ENCODE results near the gene EFHC2. TPM values are rescaled to one million over a fixed set of nuclear protein-coding genes. Genes with fewer than 3 reads are reported as not detected.

EFHC2 gene
- total and polyA plus RNA-seq, 4 donors, result 0.10 to 0.84 (median 0.81) TPM; not detected in 1

GRCh38 chrX:44308869-44309268 is 34.6 kb downstream of the EFHC2 start:
- DNase-seq, result no peak
- ATAC-seq (ENCODE audit: low FRiP score), result no peak
- no peaks in the 10 kb centered on the region for H3K27me3 ChIP-seq (ENCODE audit: control insufficient read depth in 1 of 2, insufficient read depth in 2 of 2, low read length in 1 of 2)
- H3K9me3 ChIP-seq (ENCODE audit: control insufficient read depth, low read length), result no peaks in the 10 kb centered on the region
- intact Hi-C loops (cut with DNase I), result no loop called here
- H3K36me3 ChIP-seq (ENCODE audit: control insufficient read depth in 1 of 2, insufficient read depth in 2 of 2, low read length in 1 of 2), result no peaks in the 10 kb centered on the region
- no peak overlapping the region for H3K4me3 ChIP-seq (ENCODE audit: low read length in 2 of 2)
- H3K27ac ChIP-seq (ENCODE audit: low read depth in 1 of 2, low read length in 2 of 2), result no peak overlapping the region
- WGBS, 2 donors, result 80 to 87% methylated on average over 2 of the region's 2 CpGs
- no peaks in the 10 kb centered on the region for H3K4me1 ChIP-seq (ENCODE audit: control insufficient read depth in 1 of 2, insufficient read depth in 2 of 2, low read length in 2 of 2)

DNA sequence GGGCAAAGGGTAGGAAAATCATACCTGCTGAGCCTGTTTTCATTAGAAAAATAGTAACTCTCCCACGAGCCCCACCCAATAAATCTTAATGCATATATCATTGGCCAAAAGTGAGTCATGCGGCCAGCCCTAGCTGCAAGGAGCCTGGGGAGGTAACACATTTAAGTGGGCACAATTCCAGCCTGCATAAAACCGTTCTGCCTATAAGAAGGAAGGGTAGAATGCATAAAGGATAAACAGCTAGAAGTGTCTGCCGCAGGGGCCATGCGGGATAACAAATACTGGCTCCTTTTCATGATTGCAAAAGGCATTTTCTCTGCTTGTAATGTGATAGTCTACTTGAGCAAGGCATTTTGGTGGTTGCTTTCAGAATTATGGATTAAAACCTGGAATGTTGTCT is 37.1 kb downstream of the EFHC2 start:
- H3K4me3 ChIP-seq (ENCODE audit: low read length in 2 of 2), result no peak overlapping the region
- no peak overlapping the region for H3K27ac ChIP-seq (ENCODE audit: low read depth in 1 of 2, low read length in 2 of 2)
- intact Hi-C loops (cut with DNase I), result no loop called here
- H3K27me3 ChIP-seq (ENCODE audit: control insufficient read depth in 1 of 2, insufficient read depth in 2 of 2, low read length in 1 of 2), result no peaks in the 10 kb centered on the region
- DNase-seq (no peak), ATAC-seq (ENCODE audit: low FRiP score) (no peak)
- no peaks in the 10 kb centered on the region for H3K36me3 ChIP-seq (ENCODE audit: control insufficient read depth in 1 of 2, insufficient read depth in 2 of 2, low read length in 1 of 2)
- H3K9me3 ChIP-seq (ENCODE audit: control insufficient read depth, low read length), result no peaks in the 10 kb centered on the region
- 69 to 78% methylated on average over 5 of the region's 5 CpGs for WGBS, 2 donors
- no peaks in the 10 kb centered on the region for H3K4me1 ChIP-seq (ENCODE audit: control insufficient read depth in 1 of 2, insufficient read depth in 2 of 2, low read length in 2 of 2)

GRCh38 chrX:44305921-44306320 is 37.6 kb downstream of the EFHC2 start:
- whole genome bisulfite sequencing, 2 donors, result 83 to 90% methylated on average over 4 of the region's 4 CpGs
- no peak for DNase-seq
- ATAC-seq (ENCODE audit: low FRiP score), result no peak

GRCh38 chrX:44303119-44303518 is 40.4 kb downstream of the EFHC2 start:
- DNase-seq, result no peak
- Histone ChIP-seq H3K27me3 (ENCODE audit: control insufficient read depth in 1 of 2, insufficient read depth in 2 of 2, low read length in 1 of 2) (no peaks in the 10 kb centered on the region), H3K27ac (ENCODE audit: low read depth in 1 of 2, low read length in 2 of 2) (no peak overlapping the region), H3K4me3 (ENCODE audit: low read length in 2 of 2) (no peak overlapping the region), H3K36me3 (ENCODE audit: control insufficient read depth in 1 of 2, insufficient read depth in 2 of 2, low read length in 1 of 2) (no peaks in the 10 kb centered on the region), H3K9me3 (ENCODE audit: control insufficient read depth, low read length) (no peaks in the 10 kb centered on the region), H3K4me1 (ENCODE audit: control insufficient read depth in 1 of 2, insufficient read depth in 2 of 2, low read length in 2 of 2) (no peaks in the 10 kb centered on the region)
- no peak for ATAC-seq (ENCODE audit: low FRiP score)
- intact Hi-C loops (cut with DNase I), result no loop called here
- 88 to 89% methylated on average over 2 of the region's 2 CpGs for WGBS, 2 donors

More at GRCh38 chrX:44305921-44306320, 37.6 kb downstream of the EFHC2 start:
- intact Hi-C loops (cut with DNase I), result no loop called here
- H3K27me3 ChIP-seq (ENCODE audit: control insufficient read depth in 1 of 2, insufficient read depth in 2 of 2, low read length in 1 of 2), result no peaks in the 10 kb centered on the region
- no peak overlapping the region for H3K27ac ChIP-seq (ENCODE audit: low read depth in 1 of 2, low read length in 2 of 2)
- no peaks in the 10 kb centered on the region for H3K36me3 ChIP-seq (ENCODE audit: control insufficient read depth in 1 of 2, insufficient read depth in 2 of 2, low read length in 1 of 2)
- H3K9me3 ChIP-seq (ENCODE audit: control insufficient read depth, low read length), result no peaks in the 10 kb centered on the region
- H3K4me1 ChIP-seq (ENCODE audit: control insufficient read depth in 1 of 2, insufficient read depth in 2 of 2, low read length in 2 of 2), result no peaks in the 10 kb centered on the region
- no peak overlapping the region for H3K4me3 ChIP-seq (ENCODE audit: low read length in 2 of 2)

DNA sequence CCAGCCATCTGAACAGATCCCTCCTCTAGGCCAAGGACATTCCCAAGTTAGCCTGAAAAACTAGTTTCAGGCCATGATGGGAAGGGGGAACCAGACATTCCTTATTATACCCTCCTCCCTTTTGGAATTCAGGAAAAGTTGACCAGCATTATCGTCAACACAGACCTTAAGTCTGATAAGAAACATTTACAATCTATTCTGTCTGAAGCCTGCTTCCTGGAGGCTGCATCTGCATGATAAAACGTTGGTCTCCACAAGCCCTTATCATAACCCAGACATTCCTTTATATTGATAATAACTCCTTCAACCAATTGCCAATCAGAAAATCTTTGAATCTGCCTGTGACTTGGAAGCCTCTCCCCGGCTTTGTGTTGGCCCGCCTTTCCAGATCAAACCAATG is 44.3 kb downstream of the EFHC2 start:
- Histone ChIP-seq H3K36me3 (ENCODE audit: control insufficient read depth in 1 of 2, insufficient read depth in 2 of 2, low read length in 1 of 2) (no peaks in the 10 kb centered on the region), H3K9me3 (ENCODE audit: control insufficient read depth, low read length) (no peaks in the 10 kb centered on the region), H3K27me3 (ENCODE audit: control insufficient read depth in 1 of 2, insufficient read depth in 2 of 2, low read length in 1 of 2) (no peaks in the 10 kb centered on the region), H3K4me1 (ENCODE audit: control insufficient read depth in 1 of 2, insufficient read depth in 2 of 2, low read length in 2 of 2) (no peaks in the 10 kb centered on the region), H3K27ac (ENCODE audit: low read depth in 1 of 2, low read length in 2 of 2) (no peak overlapping the region), H3K4me3 (ENCODE audit: low read length in 2 of 2) (no peak overlapping the region)
- ATAC-seq (ENCODE audit: low FRiP score) (no peak), DNase-seq (no peak)
- intact Hi-C loops (cut with DNase I), result no loop called here
- WGBS, 2 donors, result 58 to 67% methylated on average over 4 of the region's 4 CpGs

DNA sequence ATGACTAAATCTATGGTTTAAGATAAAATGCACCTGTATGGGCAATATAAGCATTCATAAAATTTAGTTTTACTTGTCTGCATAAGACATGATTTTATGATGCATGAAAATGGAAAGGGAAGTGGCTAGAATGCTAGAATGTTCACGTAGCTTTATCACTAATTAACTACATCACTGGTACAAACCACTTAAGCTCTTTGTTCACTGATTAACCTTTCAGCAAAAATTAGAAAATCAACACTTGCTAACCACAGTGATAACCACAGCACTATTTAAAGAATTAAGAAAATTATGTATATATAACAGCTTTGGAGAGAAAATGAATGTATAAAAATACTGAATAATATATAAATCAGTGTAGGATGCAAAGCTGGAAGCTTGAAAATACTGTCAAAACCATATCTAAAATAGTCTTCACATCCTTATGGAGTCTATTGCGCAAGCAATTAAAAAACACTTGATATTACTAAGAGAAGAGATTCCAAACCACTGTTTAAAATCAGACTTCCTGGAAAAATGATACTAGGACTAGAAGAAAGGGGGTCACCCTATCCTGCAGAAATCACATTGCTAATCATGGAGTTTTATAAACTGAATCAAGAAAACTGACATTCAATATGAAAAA is 51.9 kb downstream of the EFHC2 start:
- no peaks in the 10 kb centered on the region for H3K36me3 ChIP-seq (ENCODE audit: control insufficient read depth in 1 of 2, insufficient read depth in 2 of 2, low read length in 1 of 2)
- no peaks in the 10 kb centered on the region for H3K9me3 ChIP-seq (ENCODE audit: control insufficient read depth, low read length)
- H3K4me1 ChIP-seq (ENCODE audit: control insufficient read depth in 1 of 2, insufficient read depth in 2 of 2, low read length in 2 of 2), result no peaks in the 10 kb centered on the region
- 83 to 93% methylated on average over 2 of the region's 2 CpGs for WGBS, 2 donors
- H3K27me3 ChIP-seq (ENCODE audit: control insufficient read depth in 1 of 2, insufficient read depth in 2 of 2, low read length in 1 of 2), result no peaks in the 10 kb centered on the region
- DNase-seq, result no peak
- no peak overlapping the region for H3K4me3 ChIP-seq (ENCODE audit: low read length in 2 of 2)
- no peak for ATAC-seq (ENCODE audit: low FRiP score)
- H3K27ac ChIP-seq (ENCODE audit: low read depth in 1 of 2, low read length in 2 of 2), result no peak overlapping the region
- intact Hi-C loops (cut with DNase I), result no loop called here

DNA sequence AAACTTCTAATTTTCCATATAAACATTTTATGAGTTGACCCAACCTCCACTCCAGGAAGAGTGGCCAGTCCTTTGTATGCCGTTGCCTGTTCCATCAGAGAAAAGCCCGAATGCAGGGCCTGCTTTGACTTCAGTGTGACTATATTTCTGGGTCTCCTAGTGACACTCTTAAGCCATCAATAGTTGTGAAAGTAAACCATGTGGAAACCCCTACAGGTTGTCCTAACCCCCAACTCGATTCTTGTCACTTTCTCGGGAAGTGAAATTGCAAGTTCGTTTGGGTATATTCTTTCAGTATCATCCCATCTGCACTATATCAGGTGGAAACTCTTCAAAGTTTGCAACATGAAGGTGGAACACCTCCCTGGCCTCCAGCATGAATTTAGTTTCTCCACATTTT is 52.8 kb downstream of the EFHC2 start:
- ATAC-seq (ENCODE audit: low FRiP score), result no peak
- WGBS, 2 donors, result 83 to 93% methylated on average over 5 of the region's 5 CpGs
- intact Hi-C loops (cut with DNase I), result no loop called here
- H3K4me3 ChIP-seq (ENCODE audit: low read length in 2 of 2), result no peak overlapping the region
- no peaks in the 10 kb centered on the region for H3K9me3 ChIP-seq (ENCODE audit: control insufficient read depth, low read length)
- DNase-seq, result no peak
- no peak overlapping the region for H3K27ac ChIP-seq (ENCODE audit: low read depth in 1 of 2, low read length in 2 of 2)
- no peaks in the 10 kb centered on the region for H3K27me3 ChIP-seq (ENCODE audit: control insufficient read depth in 1 of 2, insufficient read depth in 2 of 2, low read length in 1 of 2)
- no peaks in the 10 kb centered on the region for H3K4me1 ChIP-seq (ENCODE audit: control insufficient read depth in 1 of 2, insufficient read depth in 2 of 2, low read length in 2 of 2)
- no peaks in the 10 kb centered on the region for H3K36me3 ChIP-seq (ENCODE audit: control insufficient read depth in 1 of 2, insufficient read depth in 2 of 2, low read length in 1 of 2)

DNA sequence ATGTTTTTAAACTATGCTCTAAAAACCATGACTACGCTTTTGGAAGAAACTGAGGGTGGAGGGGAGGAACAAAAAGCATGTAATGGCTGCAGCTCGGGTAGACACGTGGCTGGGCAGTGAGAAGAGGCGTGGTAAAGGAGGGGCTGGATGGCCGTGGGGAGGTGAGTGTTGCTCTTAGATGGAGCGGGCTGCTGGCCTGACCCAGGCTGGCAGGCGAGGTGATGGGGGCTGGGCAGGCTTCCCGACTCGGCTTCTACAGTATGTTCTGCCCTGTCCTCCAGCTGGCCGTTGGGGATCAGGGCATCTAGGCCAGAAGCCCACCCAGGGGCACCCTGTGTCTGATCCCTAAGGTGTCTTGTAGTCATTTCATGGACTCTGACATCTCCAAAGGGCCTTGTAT is 60.7 kb downstream of the EFHC2 start:
- Histone ChIP-seq H3K9me3 (ENCODE audit: control insufficient read depth, low read length) (no peaks in the 10 kb centered on the region), H3K4me1 (ENCODE audit: control insufficient read depth in 1 of 2, insufficient read depth in 2 of 2, low read length in 2 of 2) (no peaks in the 10 kb centered on the region), H3K4me3 (ENCODE audit: low read length in 2 of 2) (no peak overlapping the region), H3K36me3 (ENCODE audit: control insufficient read depth in 1 of 2, insufficient read depth in 2 of 2, low read length in 1 of 2) (no peaks in the 10 kb centered on the region), H3K27ac (ENCODE audit: low read depth in 1 of 2, low read length in 2 of 2) (no peak overlapping the region), H3K27me3 (ENCODE audit: control insufficient read depth in 1 of 2, insufficient read depth in 2 of 2, low read length in 1 of 2) (no peaks in the 10 kb centered on the region)
- ATAC-seq (ENCODE audit: low FRiP score), result no peak
- intact Hi-C loops (cut with DNase I), result no loop called here
- WGBS, 2 donors, result 75 to 89% methylated on average over 10 of the region's 10 CpGs
- no peak for DNase-seq

DNA sequence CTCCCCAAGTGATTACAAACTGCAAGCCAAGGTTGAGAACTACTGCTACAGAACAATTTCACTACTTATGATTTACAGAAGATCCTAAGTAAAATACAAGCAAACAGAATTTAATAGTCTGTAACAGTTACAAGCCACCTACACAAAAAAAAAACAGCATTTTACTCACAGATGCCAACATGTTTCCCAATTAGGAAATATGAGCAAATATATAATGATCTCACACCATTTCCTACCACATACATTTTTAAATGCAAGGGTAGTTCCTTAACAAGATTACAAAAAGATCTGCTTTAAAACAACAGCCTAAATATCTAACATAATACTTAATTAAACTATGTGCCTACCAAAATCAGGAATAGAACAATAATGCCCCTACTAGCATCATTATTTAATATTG is 63.4 kb downstream of the EFHC2 start:
- DNase-seq (no peak), ATAC-seq (ENCODE audit: low FRiP score) (no peak)
- H3K4me1 ChIP-seq (ENCODE audit: control insufficient read depth in 1 of 2, insufficient read depth in 2 of 2, low read length in 2 of 2), result no peaks in the 10 kb centered on the region
- no peak overlapping the region for H3K4me3 ChIP-seq (ENCODE audit: low read length in 2 of 2)
- intact Hi-C loops (cut with DNase I), result no loop called here
- H3K27ac ChIP-seq (ENCODE audit: low read depth in 1 of 2, low read length in 2 of 2), result no peak overlapping the region
- no peaks in the 10 kb centered on the region for H3K36me3 ChIP-seq (ENCODE audit: control insufficient read depth in 1 of 2, insufficient read depth in 2 of 2, low read length in 1 of 2)
- no peaks in the 10 kb centered on the region for H3K27me3 ChIP-seq (ENCODE audit: control insufficient read depth in 1 of 2, insufficient read depth in 2 of 2, low read length in 1 of 2)
- H3K9me3 ChIP-seq (ENCODE audit: control insufficient read depth, low read length), result no peaks in the 10 kb centered on the region
